Parathyroid adenoma (tissue), 2 donors: ENCODE results near the gene INPP4A.

ENCODE experiments used
- H2AFZ ChIP-seq: fragments of 300-600 bp; sonication (generic); one replicate; pipeline ENCODE4 v1.7.0; 2017; ENCODE audit warnings: antibody characterized with exemption, mild to moderate bottlenecking
- H3K27ac ChIP-seq: fragments of 300-600 bp; sonication (generic); one replicate; pipeline ENCODE4 v1.7.0; 2017
- H3K27me3 ChIP-seq: fragments of 300-600 bp; sonication (generic); one replicate; pipeline ENCODE4 v1.7.0; 2017; ENCODE audit warnings: low read length; ENCODE audit not compliant: control insufficient read depth, insufficient read depth
- H3K36me3 ChIP-seq: fragments of 300-600 bp; sonication (generic); one replicate; pipeline ENCODE4 v1.7.0; 2017; ENCODE audit warnings: low read length; ENCODE audit not compliant: control insufficient read depth, insufficient read depth
- H3K4me1 ChIP-seq: fragments of 300-600 bp; sonication (generic); one replicate; pipeline ENCODE4 v1.7.0; 2017; ENCODE audit warnings: control low read depth
- H3K4me2 ChIP-seq: fragments of 300-600 bp; sonication (generic); one replicate; pipeline ENCODE4 v1.7.0; 2017; ENCODE audit warnings: low read length
- H3K4me3 ChIP-seq: fragments of 300-600 bp; sonication (generic); one replicate; pipeline ENCODE4 v1.7.0; 2017; ENCODE audit warnings: low read depth, low read length
- H3K79me2 ChIP-seq: fragments of 300-600 bp; sonication (generic); one replicate; pipeline ENCODE4 v1.7.0; 2017; ENCODE audit warnings: control low read depth
- H3K9ac ChIP-seq: fragments of 300-600 bp; sonication (generic); one replicate; pipeline ENCODE4 v1.7.0; 2017; ENCODE audit warnings: mild to moderate bottlenecking
- H3K9me3 ChIP-seq: fragments of 300-600 bp; sonication (generic); one replicate; pipeline ENCODE4 v1.7.0; 2017; ENCODE audit warnings: low read length; ENCODE audit not compliant: control insufficient read depth
- TF ChIP-seq, protein P1 (sequence below): fragments of 300-600 bp; sonication (generic); IDR thresholded peaks from one replicate; pipeline ENCODE4 v1.7.0; 2017; ENCODE audit warnings: antibody characterized with exemption, mild to moderate bottlenecking
- donor health status: primary hyperparathyroidism.

Gene INPP4A

DNA sequence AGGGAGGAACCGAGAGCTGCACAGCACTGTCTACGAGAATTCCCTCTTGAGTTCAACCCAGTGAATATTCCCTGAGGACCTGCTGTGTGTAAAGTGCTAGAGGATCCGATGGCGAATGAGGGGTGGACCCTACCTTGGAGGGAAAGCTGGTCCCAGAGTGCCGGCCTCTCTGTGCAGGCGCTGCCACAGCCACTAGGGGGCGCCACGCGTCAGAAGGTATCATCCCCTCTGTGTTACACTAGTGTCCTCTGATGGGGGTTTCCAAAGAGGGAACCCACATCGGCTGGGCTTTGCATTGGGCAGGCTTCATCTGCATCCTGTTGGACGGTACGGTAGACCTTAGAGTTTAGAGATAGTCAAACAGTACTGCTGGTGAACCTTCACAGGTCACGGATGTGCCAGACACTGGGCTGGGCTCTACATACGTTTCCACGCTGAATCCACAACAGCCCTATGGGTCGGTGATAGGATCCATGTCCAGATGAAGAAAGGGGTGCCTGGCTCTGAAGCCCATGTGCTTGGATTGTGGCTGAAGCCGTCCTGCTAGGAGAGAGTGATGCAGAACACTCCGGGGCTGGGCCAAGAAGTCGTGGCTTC, 124.6 kb downstream of the INPP4A start:
- Histone ChIP-seq H3K27me3 (no peaks in the 10 kb centered on the region), H3K4me2 (no peak overlapping the region), H3K9ac (no peak overlapping the region), H3K36me3 (no peaks in the 10 kb centered on the region), H3K9me3 (no peaks in the 10 kb centered on the region), H3K27ac (no peak overlapping the region), H2AFZ (no peak overlapping the region), H3K4me3 (no peak overlapping the region), H3K79me2 (no peaks in the 10 kb centered on the region), H3K4me1 (no peaks in the 10 kb centered on the region)
- TF ChIP-seq, protein P1, sequence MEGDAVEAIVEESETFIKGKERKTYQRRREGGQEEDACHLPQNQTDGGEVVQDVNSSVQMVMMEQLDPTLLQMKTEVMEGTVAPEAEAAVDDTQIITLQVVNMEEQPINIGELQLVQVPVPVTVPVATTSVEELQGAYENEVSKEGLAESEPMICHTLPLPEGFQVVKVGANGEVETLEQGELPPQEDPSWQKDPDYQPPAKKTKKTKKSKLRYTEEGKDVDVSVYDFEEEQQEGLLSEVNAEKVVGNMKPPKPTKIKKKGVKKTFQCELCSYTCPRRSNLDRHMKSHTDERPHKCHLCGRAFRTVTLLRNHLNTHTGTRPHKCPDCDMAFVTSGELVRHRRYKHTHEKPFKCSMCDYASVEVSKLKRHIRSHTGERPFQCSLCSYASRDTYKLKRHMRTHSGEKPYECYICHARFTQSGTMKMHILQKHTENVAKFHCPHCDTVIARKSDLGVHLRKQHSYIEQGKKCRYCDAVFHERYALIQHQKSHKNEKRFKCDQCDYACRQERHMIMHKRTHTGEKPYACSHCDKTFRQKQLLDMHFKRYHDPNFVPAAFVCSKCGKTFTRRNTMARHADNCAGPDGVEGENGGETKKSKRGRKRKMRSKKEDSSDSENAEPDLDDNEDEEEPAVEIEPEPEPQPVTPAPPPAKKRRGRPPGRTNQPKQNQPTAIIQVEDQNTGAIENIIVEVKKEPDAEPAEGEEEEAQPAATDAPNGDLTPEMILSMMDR = peak; percentile 56

DNA sequence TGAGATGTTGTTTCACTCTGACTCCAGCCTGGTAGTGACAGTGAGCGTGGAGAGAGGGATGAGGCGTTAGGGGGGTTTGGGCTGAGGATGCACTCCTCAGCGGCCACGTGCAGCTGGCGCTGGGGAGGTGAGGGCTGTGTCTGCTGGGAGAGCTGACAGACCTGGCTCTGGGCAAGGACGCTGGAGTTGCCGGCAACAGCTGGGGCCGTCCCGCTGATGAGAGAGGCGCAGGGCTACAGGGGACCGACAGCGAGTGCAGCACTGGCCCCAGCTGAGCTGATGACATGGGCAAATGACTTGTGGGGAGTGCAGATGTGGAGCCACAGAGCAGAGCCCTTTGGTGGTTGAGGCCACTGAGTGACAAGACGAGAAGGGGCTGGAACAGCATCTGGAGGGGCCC, 125.3 kb downstream of the INPP4A start:
- Histone ChIP-seq H3K27me3 (no peaks in the 10 kb centered on the region), H3K36me3 (no peaks in the 10 kb centered on the region), H3K9me3 (no peaks in the 10 kb centered on the region), H3K4me3 (no peak overlapping the region), H3K4me2 (no peak overlapping the region), H3K4me1 (no peaks in the 10 kb centered on the region), H3K27ac (no peak overlapping the region), H3K79me2 (no peaks in the 10 kb centered on the region), H2AFZ (no peak overlapping the region), H3K9ac (no peak overlapping the region)
- TF ChIP-seq, protein P1 = no peak

DNA sequence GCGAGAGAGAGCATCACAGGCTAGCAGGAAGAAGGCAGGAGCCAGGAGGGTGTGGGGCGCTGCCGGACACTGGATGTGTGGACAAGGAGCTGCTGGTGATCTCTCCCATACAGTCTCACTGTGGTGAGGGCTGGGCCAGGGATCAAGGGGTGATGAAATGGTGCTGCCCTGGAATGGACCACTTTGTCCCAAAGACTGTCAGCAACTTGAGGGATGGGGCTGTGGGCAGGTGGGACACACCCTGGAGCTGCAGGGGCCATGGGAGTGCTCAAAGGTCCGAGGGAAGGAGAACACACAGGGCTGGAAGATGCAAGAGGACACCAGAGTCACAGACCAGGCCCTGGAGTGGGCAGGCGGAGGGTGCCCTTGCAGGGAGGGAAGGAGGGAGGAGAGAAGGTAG, 125.7 kb downstream of the INPP4A start:
- no peaks in the 10 kb centered on the region for H3K36me3 ChIP-seq
- no peaks in the 10 kb centered on the region for H3K79me2 ChIP-seq
- no peaks in the 10 kb centered on the region for H3K9me3 ChIP-seq
- no peak overlapping the region for H3K27ac ChIP-seq
- no peaks in the 10 kb centered on the region for H3K4me1 ChIP-seq
- H3K27me3 ChIP-seq = no peaks in the 10 kb centered on the region
- H2AFZ ChIP-seq = no peak overlapping the region
- no peak overlapping the region for H3K9ac ChIP-seq
- no peak overlapping the region for H3K4me2 ChIP-seq
- H3K4me3 ChIP-seq = no peak overlapping the region
- TF ChIP-seq, protein P1 = no peak

DNA sequence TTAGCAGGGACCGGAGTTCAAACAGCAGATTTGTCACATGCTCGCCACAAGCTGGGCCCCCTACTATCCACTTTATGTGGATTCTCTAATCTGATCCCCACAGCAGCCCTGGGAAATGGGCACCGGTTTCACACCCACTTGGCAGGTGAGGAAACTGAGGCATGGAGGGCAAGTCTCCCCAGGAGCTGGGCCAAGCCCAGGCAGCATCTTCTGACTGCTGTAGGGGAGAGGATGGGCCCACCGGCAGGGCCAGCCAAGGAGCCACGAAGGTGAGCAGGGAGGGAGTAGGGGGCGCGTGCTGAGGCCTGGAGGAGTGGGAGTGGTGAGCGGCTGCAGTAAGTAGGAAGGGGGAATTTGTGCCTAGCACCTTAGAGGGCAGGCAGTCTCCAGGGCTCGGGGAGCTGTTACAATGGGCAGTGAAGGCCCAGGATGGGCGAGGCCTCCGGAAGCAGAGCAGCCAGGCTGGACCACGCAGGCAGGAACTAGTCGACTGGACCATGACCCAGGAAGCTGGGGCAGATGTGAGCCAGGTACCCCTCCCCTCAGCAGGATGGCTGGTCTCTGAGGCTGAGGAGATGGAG, 126.6 kb downstream of the INPP4A start:
- Histone ChIP-seq H3K9me3 (no peaks in the 10 kb centered on the region), H3K27ac (no peak overlapping the region), H3K4me3 (no peak overlapping the region), H3K79me2 (no peaks in the 10 kb centered on the region), H2AFZ (no peak overlapping the region), H3K4me1 (no peaks in the 10 kb centered on the region), H3K4me2 (no peak overlapping the region), H3K9ac (no peak overlapping the region), H3K36me3 (no peaks in the 10 kb centered on the region), H3K27me3 (no peaks in the 10 kb centered on the region)
- TF ChIP-seq, protein P1 = no peak

DNA sequence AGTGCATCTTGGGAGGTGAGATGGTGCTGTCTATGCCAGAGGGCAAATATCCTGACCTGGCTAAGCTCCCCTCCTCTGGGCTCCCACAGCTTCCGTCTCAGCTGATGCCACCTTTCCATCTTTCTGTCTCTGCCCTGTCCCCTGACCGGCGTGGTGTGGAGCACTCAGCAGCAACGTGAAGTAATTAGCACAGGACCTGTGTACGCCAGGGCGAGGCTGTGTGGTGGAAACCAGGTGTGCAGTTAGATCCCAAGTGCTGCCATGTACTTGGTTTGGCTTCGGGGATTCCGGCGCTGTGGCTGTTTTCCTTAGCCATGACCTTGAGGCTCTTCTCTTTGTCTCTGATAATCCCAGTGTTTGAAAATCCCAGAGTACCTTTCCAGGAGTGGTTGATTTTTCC, 127.1 kb downstream of the INPP4A start:
- H3K9me3 ChIP-seq = no peaks in the 10 kb centered on the region
- TF ChIP-seq, protein P1 = no peak
- no peaks in the 10 kb centered on the region for H3K36me3 ChIP-seq

More for the DNA sequence above, 127.1 kb downstream of the INPP4A start:
- Histone ChIP-seq H3K4me2 (no peak overlapping the region), H3K4me1 (no peaks in the 10 kb centered on the region), H3K4me3 (no peak overlapping the region), H3K9ac (no peak overlapping the region), H3K79me2 (no peaks in the 10 kb centered on the region), H3K27ac (no peak overlapping the region), H2AFZ (no peak overlapping the region), H3K27me3 (no peaks in the 10 kb centered on the region)
